Liver (tissue), 3 donors: ENCODE results near the gene CSNK1G2.

ENCODE experiments used
- GABPA ChIP-seq, 2 donors: IDR thresholded peaks in 1 of 2; conservative IDR thresholded peaks in 1 of 2; 2 replicates each; pipeline ENCODE4 v1.6.1; 2016; ENCODE audit warnings: antibody characterized with exemption in 2 of 2, mild to moderate bottlenecking in 1 of 2, moderate library complexity in 1 of 2
- SP1 ChIP-seq: IDR thresholded peaks from 2 replicates; pipeline ENCODE4 v1.6.1; 2018; ENCODE audit warnings: antibody characterized with exemption, mild to moderate bottlenecking
- TAF1 ChIP-seq: conservative IDR thresholded peaks from 2 replicates; pipeline ENCODE4 v1.6.1; 2016; ENCODE audit warnings: antibody characterized with exemption, mild to moderate bottlenecking
- YY1 ChIP-seq: IDR thresholded peaks from 2 replicates; pipeline ENCODE4 v1.6.1; 2016; ENCODE audit warnings: antibody characterized with exemption, mild to moderate bottlenecking
- TF ChIP-seq, protein P1 (sequence below): fragments of 150-350 bp; IDR thresholded peaks from 2 replicates; pipeline ENCODE4 v1.5.1; 2017; ENCODE audit warnings: improper control_type of control experiment, low read depth, low read length; ENCODE audit not compliant: missing input control
- donor health status: healthy.
- donor health status: healthy.

DNA sequence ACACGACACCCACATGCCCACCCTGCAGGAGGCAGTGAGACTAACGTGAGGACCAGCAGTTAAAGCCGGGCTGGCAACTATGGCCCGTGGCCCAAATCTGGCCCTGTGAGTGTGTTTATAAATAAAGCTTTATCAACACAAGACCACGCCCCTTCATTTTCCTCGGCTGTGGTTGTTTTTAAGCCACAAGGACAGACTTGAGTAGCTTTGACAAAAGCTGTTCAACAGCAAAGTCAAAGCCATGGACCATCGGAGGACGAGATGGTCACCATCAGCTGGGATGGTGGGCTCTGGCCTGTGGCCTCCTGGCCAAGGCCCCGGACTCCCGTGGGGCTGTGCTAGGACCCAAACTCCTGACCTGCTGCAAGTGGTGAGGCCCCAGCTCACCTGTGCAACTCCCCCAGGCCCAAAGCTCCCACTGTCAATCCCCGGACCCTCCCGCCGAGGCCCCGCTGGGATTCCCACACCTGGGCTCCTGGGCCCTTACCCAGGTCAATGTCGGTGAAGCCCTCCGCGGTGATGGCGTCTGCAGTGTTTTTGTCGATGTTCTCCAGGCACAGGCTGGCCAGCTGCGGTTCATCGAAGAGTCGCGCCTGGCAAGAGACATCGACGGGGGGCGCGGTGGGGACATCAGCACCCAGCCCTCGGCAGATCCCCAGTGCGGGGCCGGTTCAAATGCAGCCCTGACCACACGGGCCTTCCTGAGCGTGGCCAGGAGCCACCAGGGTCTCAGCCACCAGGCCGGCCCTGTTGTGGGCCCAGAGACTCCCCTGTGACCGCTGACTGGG is 49.5 kb downstream of the CSNK1G2 start:
- TF ChIP-seq, protein P1, sequence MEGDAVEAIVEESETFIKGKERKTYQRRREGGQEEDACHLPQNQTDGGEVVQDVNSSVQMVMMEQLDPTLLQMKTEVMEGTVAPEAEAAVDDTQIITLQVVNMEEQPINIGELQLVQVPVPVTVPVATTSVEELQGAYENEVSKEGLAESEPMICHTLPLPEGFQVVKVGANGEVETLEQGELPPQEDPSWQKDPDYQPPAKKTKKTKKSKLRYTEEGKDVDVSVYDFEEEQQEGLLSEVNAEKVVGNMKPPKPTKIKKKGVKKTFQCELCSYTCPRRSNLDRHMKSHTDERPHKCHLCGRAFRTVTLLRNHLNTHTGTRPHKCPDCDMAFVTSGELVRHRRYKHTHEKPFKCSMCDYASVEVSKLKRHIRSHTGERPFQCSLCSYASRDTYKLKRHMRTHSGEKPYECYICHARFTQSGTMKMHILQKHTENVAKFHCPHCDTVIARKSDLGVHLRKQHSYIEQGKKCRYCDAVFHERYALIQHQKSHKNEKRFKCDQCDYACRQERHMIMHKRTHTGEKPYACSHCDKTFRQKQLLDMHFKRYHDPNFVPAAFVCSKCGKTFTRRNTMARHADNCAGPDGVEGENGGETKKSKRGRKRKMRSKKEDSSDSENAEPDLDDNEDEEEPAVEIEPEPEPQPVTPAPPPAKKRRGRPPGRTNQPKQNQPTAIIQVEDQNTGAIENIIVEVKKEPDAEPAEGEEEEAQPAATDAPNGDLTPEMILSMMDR = no peak
- TF ChIP-seq YY1 = no peak
- TF ChIP-seq GABPA (IDR thresholded peaks at IDR 0.05 in 1 of 2, conservative IDR thresholded peaks at IDR 0.05 in 1 of 2) = no peak
- no peak for TF ChIP-seq TAF1
- no peak for TF ChIP-seq SP1
